SKM-1 treated with dmso at 0.1 percent for 144 hours (cell line): ENCODE measurements around the gene CDX4.
"Not testable (repeated sequence)": the region's sequence is repeated elsewhere in the genome, so short reads cannot be mapped to it uniquely, and the experiment has no call there.

Experiments
- DNase-seq: peaks from one replicate; lab custom pipeline; 2025; ENCODE audit not compliant: unreplicated experiment; lab: John Stamatoyannopoulos, UW

The CDX4 gene, protein sequence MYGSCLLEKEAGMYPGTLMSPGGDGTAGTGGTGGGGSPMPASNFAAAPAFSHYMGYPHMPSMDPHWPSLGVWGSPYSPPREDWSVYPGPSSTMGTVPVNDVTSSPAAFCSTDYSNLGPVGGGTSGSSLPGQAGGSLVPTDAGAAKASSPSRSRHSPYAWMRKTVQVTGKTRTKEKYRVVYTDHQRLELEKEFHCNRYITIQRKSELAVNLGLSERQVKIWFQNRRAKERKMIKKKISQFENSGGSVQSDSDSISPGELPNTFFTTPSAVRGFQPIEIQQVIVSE

GRCh38 chrX:73446831-73447230 is at the start of gene CDX4:
CDX4 (plus strand) TSS chrX:73447053; CDS start chrX:73447254, 201 bp downstream.
- DNase-seq = no peak

GRCh38 chrX:73398185-73398914 is 48.5 kb upstream of the CDX4 start:
- no peak for DNase-seq

GRCh38 chrX:73400136-73400748 is 46.6 kb upstream of the CDX4 start:
- DNase-seq = no peak

GRCh38 chrX:73401591-73402266 is 45.1 kb upstream of the CDX4 start:
- DNase-seq = no peak

GRCh38 chrX:73412930-73413329 is 33.9 kb upstream of the CDX4 start:
- no peak for DNase-seq

DNA sequence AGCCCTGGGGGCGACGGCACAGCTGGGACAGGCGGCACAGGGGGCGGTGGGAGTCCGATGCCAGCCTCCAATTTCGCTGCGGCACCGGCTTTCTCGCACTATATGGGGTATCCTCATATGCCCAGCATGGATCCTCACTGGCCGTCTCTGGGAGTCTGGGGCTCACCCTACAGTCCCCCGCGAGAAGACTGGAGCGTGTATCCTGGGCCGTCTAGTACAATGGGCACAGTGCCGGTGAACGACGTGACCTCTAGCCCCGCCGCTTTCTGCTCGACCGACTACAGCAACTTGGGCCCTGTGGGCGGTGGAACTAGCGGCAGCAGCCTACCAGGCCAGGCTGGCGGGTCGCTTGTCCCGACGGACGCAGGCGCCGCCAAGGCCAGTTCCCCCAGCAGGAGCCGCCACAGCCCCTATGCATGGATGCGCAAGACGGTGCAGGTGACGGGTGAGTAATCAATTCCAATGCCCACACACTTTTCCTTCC is 500 bp downstream of the CDX4 start:
- DNase-seq = no peak

DNA sequence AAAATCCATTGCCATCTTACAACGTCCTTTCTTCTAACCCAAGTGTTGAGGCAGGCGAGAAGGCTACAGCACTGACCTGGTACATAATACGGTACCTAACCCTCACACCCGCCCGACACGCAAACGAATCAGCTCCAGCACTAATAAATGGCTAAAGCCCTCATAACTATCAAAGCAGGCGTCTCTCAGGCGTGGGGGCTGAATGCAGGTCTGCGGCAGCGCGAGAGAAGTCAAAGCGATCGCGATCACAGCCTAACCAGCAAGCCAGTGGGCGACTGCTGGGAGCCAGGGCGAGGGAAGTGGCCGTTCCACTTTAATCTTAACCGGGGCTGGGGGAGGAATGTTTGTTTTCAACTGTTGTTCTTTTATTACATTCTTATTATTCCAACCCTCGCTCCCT is 1.5 kb downstream of the CDX4 start:
- DNase-seq = no peak

- no peak for DNase-seq
Measured at GRCh38 chrX:73455171-73455570, 8.3 kb downstream of the CDX4 start.

- DNase-seq = no peak
Measured at GRCh38 chrX:73457306-73457705, 10.5 kb downstream of the CDX4 start.

DNA sequence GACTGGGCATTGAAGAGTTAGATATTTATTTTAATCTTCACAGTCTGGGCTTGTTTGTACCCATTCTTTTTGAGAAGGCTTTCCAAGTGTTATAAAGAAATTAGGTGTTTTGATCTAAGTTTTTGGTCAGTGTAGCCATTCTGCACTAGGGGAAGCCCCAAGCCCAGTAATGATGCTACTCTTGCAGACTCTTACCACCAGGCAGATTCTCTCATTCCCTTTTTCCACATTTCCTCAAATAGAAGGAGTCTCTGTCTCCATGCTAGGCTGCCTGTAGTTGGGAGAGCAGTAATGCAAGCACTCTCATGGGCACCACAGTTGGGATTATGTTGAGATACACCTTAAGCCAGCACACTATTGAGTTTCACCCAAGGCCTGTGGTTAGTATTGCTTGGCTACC is 21.5 kb downstream of the CDX4 start:
- DNase-seq = no peak

- no peak for DNase-seq
Measured at GRCh38 chrX:73478961-73479360, 32.1 kb downstream of the CDX4 start.

- no peak for DNase-seq
Measured at GRCh38 chrX:73481521-73481920, 34.7 kb downstream of the CDX4 start.

DNA sequence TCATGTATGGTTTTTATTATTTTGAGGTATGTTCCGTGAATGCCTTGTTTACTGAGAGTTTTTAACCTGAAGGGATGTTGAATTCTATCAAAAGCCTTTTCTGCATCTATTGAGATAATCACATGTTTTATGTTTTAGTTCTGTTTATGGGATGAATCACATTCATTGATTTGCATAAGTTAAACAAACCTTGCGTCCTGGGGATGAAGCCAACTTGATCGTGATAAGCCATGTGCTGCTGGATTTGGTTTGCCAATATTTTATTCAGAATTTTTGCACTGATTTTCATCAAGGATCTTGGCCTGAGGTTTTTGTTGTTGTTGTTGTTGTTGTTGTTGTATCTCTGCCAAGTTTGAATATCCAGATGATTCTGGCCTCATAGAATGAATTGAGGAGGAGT is 43.8 kb downstream of the CDX4 start:
- no peak for DNase-seq

- not testable (repeated sequence) for DNase-seq
Measured at GRCh38 chrX:73492178-73492577, 45.3 kb downstream of the CDX4 start.
